Measurements from ENCODE around the gene HPD.
A peak's percentile ranks its signal among the peaks of the same experiment; 100 is the strongest.
"Not testable (repeated sequence)": the region's sequence is repeated elsewhere in the genome, so short reads cannot be mapped to it uniquely, and the experiment has no call there.

The HPD gene

DNA sequence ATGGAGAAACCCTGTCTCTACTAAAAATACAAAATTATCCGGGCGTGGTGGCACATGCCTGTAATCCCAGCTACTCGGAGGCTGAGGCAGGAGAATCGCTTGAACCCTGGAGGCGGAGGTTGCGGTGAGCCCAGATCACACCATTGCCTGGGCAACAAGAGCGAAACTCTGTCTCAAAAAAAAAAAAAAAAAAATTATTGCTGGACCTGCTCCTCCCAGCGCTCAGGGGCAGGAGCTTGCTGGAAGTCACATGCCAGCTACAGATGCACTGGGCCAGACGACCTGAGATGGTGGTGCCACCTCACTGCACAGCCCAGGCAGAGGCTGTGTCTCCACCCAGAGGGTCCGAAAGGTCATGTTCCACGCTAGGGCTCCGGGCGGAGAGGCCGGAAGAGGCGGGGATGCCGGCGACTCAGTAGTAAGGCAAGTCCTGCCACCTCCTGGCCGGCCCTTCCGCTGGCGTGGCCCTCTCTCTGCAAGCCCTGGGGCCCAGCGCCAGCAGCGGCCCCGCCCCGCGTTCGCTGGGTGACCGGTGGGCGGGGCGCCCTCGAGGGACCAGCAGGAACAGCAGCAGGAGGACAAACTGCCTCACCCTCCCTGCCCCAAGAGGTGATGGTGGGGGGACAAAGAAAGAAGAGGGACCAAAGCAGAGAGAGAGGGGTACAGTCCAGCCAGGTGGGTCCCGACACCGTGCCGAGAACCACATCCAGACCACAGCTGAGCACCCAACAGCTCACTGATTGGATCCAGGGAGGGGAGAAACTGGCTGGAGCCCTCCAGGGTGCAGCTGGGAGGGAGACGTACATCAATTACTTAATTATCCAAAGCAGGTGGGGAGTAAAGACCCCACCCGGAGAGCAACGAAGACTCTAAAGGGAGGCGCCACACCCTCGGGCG, 61.6 kb downstream of the HPD start:
- DNase-seq: no peak

DNA sequence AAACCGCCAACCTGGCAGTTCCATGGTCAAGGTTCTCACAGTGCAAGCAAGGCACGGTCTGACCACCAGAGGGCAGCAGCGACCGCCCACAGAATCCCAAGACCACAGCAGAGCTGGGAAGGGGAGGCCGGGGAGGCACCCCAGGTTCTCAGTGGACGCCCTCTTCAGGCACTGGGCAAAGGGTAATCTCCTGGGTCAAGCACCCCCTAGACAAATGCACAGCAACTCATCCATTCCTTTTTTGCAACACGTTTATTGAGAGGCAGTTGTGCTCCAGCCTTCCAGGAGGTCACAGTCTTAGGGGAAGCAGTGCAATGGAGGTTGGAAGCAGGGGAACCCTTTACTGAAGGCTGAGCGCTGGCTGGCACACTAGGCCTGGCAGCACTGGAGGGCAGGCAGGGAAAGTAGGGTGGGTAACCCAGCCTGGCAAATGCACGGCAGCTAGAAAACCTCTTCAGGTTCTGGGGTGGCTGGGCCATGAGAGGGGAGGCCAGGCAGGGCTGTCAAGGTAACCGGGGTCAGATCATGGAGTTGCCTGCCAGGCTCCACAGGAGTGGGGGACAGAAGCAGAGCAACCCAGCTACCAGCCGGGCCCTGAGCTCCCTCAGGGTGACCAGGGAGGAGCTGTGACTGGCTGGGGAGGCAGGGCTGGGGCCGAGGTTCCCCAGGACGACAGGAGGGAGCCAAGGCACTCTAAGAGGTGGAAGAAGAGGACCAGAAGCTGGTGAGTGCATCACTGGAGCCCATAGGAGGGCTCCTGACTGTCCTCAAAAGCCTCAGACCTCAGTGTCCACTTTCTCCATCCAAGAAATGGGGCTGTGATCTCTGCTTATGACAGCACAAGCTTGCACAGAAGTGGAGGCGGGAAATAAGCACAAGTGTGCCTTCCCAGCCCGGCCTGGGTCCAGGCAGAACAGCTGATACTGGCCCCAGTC, 63.4 kb downstream of the HPD start:
- DNase-seq: peak; percentile 73 to 91 (median 82)

DNA sequence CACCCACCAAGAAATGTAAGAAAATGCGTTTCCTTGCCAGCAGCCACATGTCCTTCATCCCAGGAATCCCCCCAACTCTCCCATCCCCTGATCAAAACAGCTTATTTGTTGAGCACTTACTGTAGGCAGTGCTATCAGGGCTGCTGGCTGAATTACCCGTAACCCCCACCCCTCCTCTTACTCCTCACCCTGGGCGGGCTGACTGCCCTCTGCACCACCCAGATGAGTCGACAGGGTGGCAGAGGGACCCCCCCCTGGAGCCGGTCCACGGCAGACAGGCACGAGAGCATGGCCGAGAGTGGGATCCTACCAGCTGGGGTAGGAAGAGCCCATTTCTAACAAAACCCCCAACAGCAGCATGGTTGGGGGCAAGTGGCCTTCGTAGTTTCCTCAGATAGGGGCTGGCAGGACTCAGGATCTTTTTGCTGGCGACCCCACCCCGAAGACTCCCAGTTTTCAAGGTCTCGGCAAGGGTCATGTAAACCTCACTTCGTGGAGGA, 64.1 kb downstream of the HPD start:
- DNase-seq: peak in 3 of 6 experiments; percentile 72 to 96 (median 87)

DNA sequence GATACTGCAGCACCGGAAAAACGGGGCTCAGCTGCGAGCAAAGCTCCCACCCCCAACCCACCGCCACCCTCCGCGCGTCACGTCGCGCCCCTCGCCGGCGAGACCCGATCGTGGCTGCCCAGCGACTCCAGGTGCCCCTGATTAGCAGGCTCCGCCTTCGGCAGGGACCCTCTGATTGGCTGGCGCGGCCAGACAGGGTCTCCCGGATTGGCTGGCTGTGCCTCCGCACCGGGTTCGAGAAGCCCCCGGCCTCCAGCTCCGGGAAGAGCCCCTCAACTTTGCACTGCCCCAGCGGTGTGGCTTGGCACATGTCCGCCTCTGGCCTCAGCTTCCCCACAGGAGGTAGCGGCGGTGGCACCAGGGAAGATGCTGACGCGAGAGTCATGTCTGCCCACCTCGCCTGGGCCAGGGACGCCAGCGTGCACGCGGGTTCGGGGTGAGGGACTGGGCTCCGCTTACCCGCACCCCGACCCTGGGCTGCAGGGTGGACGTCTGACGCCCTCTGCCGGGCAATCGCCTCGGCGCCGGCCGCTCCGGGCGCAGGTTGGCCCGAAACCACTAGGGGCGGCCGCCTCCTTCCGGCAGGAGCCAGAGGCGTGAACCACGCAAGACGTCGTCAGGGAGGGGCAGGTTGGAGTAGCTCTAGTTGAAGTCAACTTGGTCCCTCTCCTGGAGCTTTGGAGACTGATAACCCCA, 64.7 kb downstream of the HPD start:
- DNase-seq: peak; percentile 87 to 96 (median 92)

DNA sequence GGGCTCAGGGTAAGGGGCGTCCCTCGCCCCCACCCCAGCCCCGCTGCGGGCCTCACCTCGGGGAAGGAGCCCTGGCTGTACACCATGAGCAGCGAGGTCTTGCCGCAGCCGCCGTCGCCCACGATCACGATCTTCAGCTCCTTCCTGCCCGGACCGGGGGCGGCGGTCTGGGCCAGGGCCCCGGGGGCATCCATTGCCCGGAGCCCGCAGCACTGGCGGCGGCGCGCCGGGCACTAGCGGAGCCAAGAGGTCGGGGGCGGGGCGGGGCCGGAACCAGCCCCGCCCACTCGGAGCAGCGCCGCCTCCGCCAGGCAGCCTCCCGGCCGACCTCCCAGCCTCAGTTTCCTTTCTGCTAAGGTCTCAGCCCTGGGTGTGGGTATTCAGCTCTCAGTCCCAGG, 65.2 kb downstream of the HPD start, which contains the start of gene RHOF:
TSS of gene RHOF (minus strand) at position 249 of the 398 bp plus-strand sequence. CDS start at position 194, 55 bp downstream.
- DNase-seq: peak in 3 of 6 experiments; percentile 55 to 77 (median 58)

DNA sequence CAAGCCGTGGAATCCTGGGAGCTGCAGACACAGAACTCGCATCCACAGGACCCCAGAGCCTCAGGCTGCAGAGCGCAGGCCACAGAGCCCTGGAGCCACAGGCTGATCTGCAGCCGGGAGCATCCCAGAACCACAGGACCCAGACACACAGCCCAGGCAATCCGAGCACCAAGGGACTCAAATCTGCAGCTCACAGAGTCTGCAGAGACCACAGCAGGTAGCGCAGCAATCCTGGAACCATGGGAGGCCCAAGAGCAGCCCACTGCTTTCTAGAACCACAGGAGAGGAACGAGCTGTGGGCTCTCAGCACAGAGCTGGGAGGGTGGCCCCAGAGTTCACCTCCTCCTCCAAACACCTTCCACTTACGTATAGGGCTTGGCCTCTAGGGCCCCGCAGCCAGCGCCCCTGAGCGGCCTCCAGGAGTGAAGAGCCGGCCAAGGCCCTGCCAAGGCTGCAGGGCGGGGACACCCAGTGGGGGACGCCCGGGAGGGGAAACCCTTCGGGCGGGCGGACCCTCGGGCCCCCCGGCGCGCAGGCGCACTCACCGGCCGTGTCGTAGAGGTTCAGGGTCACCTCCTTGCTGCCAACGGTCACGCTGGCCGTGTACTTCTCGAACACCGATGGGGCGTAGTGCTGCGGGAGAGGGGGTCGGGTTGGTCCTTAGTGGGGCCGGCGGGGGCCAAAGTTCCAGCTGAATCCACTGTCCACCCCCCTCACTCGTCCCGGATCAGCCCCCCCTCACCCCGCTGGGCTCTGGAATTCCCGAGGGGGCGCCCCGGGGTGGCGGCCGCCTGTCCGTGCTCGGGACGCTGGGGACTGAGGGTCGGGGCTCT, 65.8 kb downstream of the HPD start:
- peak; percentile 30 to 64 (median 56) for DNase-seq

DNA sequence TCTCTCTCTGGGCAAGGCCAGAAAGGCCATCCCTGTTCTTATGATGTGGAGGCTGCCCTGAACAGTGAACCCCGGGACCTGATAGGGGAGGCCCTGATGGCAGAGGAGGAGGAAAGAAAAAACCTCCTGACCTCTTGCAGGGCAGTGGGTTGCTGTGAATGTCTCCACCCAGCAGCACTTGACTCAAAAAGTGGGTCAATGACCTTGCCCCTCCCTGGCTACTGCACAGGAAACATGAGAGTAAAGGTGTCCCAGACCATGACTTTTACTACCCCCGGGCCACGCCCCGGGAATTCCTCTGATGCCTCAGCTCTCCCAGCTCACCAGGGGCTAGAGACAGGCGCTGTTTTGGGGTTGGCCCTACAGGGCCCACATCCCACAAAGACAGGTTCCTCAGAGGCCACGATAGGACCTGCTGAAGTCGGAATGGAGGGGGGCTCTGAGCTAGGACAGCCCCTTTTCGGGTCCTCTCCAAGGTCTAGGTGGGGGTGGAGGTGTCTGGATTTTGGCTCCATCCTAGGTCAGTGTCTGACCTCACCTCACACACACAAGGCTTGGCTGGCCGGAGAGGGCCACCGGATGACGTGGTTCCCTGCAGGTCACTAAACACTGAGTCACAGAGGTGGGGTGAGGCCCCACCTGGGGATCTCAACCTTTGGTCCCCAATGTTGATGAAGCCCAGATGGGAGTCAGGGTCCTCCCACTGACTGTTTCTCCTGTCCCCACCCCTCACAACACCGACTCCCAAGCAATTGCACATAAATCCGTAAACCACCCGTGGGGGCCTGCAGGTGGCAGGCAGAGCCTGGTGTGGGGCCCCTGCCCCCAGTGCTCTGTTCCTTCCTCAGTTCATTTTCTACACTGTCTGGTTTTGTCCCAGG, 66.7 kb downstream of the HPD start:
- peak in 2 of 6 experiments; percentile 39 to 41 for DNase-seq

DNA sequence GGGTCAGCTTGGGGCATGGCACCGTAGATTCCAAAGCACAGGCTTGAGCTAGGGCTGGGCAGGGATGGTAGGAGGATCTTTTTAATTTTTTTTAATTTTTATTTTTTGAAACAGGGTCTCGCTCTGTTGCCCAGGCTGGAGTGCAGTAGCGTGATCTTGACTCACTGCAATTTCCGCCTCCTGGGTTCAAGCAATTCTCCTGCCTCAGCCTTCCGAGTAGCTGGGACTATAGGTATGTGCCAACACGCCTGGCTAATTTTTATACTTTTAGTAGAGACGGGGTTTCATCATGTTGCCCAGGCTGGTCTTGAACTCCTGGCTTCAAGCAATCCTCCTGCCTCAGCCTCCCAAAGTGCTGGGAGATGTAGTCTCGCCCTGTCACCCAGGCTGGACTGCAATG, 67.9 kb downstream of the HPD start:
- not testable (repeated sequence) for DNase-seq

DNA sequence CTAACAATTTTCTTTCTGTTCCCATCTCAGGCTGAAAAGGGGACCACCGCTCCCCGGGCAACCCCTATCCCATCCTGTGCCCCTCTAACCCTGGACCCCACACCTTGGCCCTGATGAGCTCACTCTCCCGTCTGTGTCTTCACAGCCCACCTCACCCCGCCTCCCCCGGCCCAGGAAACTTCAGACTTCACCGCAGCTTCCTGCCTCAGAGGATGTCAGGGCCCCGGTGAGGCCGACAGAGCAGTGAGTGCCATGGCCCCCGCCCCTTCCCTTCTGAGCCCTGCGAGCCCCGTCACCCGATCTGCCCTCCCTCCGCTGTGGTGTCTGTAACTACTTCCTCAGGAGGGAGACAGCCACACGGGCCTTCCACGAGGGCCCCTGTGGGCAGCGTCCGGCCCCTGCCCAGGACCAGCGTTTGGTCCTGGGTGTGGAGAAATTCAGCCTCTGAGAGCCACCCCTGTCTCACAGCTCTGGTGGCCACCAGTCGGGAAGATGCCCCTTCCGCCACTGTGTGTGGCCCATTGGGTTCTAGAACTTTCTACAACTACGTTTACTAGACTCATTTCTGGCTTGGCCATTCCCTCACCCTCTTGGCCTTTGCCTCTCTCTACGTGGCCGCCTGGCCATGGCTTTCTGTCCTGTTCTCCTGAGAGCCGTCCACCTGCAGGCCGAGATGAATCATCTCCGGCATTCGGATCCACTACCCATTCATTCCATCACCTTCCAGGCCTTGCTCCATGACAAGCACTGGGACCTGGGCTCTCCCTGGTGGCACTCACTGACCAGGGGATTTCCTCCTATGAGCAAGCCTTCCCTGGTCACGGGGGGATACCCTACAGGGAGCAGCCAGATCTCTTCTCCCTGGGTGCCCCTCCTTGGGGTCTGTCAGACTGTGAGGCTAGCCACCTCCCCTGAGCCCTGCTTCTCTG, 68.6 kb downstream of the HPD start:
- DNase-seq: peak; percentile 85 to 97 (median 92)
